HEK293T (cell line): Measurements from ENCODE around the gene ATG2B.

Experiments used
- ARNT ChIP-seq: fragments of 450-650 bp; IDR thresholded peaks from 2 replicates; pipeline ENCODE4 v1.6.1; 2017; ENCODE audit warnings: mild to moderate bottlenecking
- ELF4 ChIP-seq: fragments of 450-650 bp; IDR thresholded peaks from 2 replicates; pipeline ENCODE4 v1.6.1; 2017; ENCODE audit warnings: antibody characterized with exemption
- FOXK2 ChIP-seq: fragments of 450-650 bp; IDR thresholded peaks from 2 replicates; pipeline ENCODE4 v1.6.1; 2016; ENCODE audit warnings: mild to moderate bottlenecking
- SP1 ChIP-seq: fragments of 450-650 bp; IDR thresholded peaks from 2 replicates; pipeline ENCODE4 v1.6.1; 2017

- TF ChIP-seq ELF4 (no peak), FOXK2 (no peak), ARNT (no peak), SP1 (no peak)
Measured at GRCh38 chr14:96384053-96384452, 20.9 kb upstream of the ATG2B start.
